ENCODE results near the gene KRTAP3-2.

Gene KRTAP3-2

GRCh38 chr17:41026715-41027471, 27.2 kb upstream of the KRTAP3-2 start, which contains the start of gene KRTAP1-5:
KRTAP1-5 (minus strand) TSS chr17:41027208; CDS start chr17:41027155, 53 bp downstream.
- no peak for DNase-seq (ENCODE audit: low read depth in 1 of 2, low spot score in 1 of 2)
- H3K27me3 ChIP-seq (ENCODE audit: insufficient read depth, poor library complexity, severe bottlenecking) = peaks cover 3% of the 10 kb centered on the region
- H3K4me3 ChIP-seq (replicated peaks; ENCODE audit: insufficient read depth, low read length) = no peak within 1 kb of the TSS
- no peak within 1 kb of the TSS for H3K27ac ChIP-seq (replicated peaks)
- TF ChIP-seq SPI1 (IDR thresholded peaks at IDR 0.05; ENCODE audit: borderline replicate concordance, low read depth) (no peak), GABPA (IDR thresholded peaks at IDR 0.05; ENCODE audit: low read depth) (no peak), POLR2AphosphoS5 (IDR thresholded peaks at IDR 0.05; ENCODE audit: low read depth) (no peak), CTCF (IDR thresholded peaks at IDR 0.05; ENCODE audit: insufficient read depth, low read length) (no peak), REST (IDR thresholded peaks at IDR 0.05; ENCODE audit: insufficient replicate concordance, low read depth) (no peak)

- DNase-seq (ENCODE audit: low read depth in 1 of 2, low spot score in 1 of 2) = no peak
- no peak overlapping the region for H3K27ac ChIP-seq (replicated peaks)
- TF ChIP-seq SPI1 (IDR thresholded peaks at IDR 0.05; ENCODE audit: borderline replicate concordance, low read depth) (no peak), CTCF (IDR thresholded peaks at IDR 0.05; ENCODE audit: insufficient read depth, low read length) (no peak), REST (IDR thresholded peaks at IDR 0.05; ENCODE audit: insufficient replicate concordance, low read depth) (no peak), GABPA (IDR thresholded peaks at IDR 0.05; ENCODE audit: low read depth) (no peak), POLR2AphosphoS5 (IDR thresholded peaks at IDR 0.05; ENCODE audit: low read depth) (no peak)
- H3K4me3 ChIP-seq (replicated peaks; ENCODE audit: insufficient read depth, low read length) = no peak overlapping the region
- H3K27me3 ChIP-seq (ENCODE audit: insufficient read depth, poor library complexity, severe bottlenecking) = peaks cover 3% of the 10 kb centered on the region
These were observed 25.0 kb upstream of the KRTAP3-2 start for GRCh38 chr17:41024697-41025096.

GRCh38 chr17:41020336-41020735, 20.6 kb upstream of the KRTAP3-2 start:
- TF ChIP-seq SPI1 (IDR thresholded peaks at IDR 0.05; ENCODE audit: borderline replicate concordance, low read depth) = no peak
- no peak for TF ChIP-seq REST (IDR thresholded peaks at IDR 0.05; ENCODE audit: insufficient replicate concordance, low read depth)
- no peak for TF ChIP-seq POLR2AphosphoS5 (IDR thresholded peaks at IDR 0.05; ENCODE audit: low read depth)
- no peak for TF ChIP-seq GABPA (IDR thresholded peaks at IDR 0.05; ENCODE audit: low read depth)
- no peak for TF ChIP-seq CTCF (IDR thresholded peaks at IDR 0.05; ENCODE audit: insufficient read depth, low read length)
- Histone ChIP-seq H3K27me3 (ENCODE audit: insufficient read depth, poor library complexity, severe bottlenecking) (no peaks in the 10 kb centered on the region), H3K4me3 (replicated peaks; ENCODE audit: insufficient read depth, low read length) (no peak overlapping the region), H3K27ac (replicated peaks) (no peak overlapping the region)
- DNase-seq (ENCODE audit: low read depth in 1 of 2, low spot score in 1 of 2) = no peak

Data from HL-60 (cell line).